Mesenchymal stem cell (in vitro differentiated cells and primary cell): ENCODE measurements around the gene TMEM272.
A peak's percentile ranks its signal among the peaks of the same experiment; 100 is the strongest.

ENCODE experiments used
- DNase-seq: peaks from one replicate; pipeline ENCODE4 v3.0.0-alpha.2; 2013
- H2AFZ ChIP-seq: one replicate; pipeline ENCODE4 v1.6.1; 2013; ENCODE audit warnings: low read depth, mild to moderate bottlenecking, control low read depth, inconsistent platforms, low read length, moderate library complexity
- H2AK5ac ChIP-seq: 2 replicates; pipeline ENCODE4 v1.6.1; 2013; ENCODE audit warnings: low read length, moderate library complexity, mild to moderate bottlenecking, inconsistent platforms; ENCODE audit not compliant: severe bottlenecking
- H2BK120ac ChIP-seq: one replicate; pipeline ENCODE4 v1.6.1; 2013; ENCODE audit warnings: low read depth, mild to moderate bottlenecking, inconsistent platforms, low read length, moderate library complexity
- H2BK12ac ChIP-seq, 2 experiments: one replicate each; pipeline ENCODE4 v1.6.1; 2013; ENCODE audit warnings: inconsistent platforms in 2 of 2, low read length in 2 of 2, mild to moderate bottlenecking in 2 of 2, moderate library complexity in 2 of 2, control low read depth in 1 of 2
- H2BK15ac ChIP-seq: one replicate; pipeline ENCODE4 v1.6.1; 2013; ENCODE audit warnings: mild to moderate bottlenecking, low read depth, inconsistent platforms; ENCODE audit not compliant: poor library complexity, severe bottlenecking
- H2BK5ac ChIP-seq: 2 replicates; pipeline ENCODE4 v1.6.1; 2013; ENCODE audit warnings: low read depth, mild to moderate bottlenecking, low read length, control low read depth, inconsistent platforms; ENCODE audit not compliant: poor library complexity, severe bottlenecking
- H3K14ac ChIP-seq, 2 experiments: one replicate each; pipeline ENCODE4 v1.6.1; 2013; ENCODE audit warnings: inconsistent platforms in 2 of 2, low read length in 2 of 2, control low read depth in 1 of 2, mild to moderate bottlenecking in 1 of 2, moderate library complexity in 1 of 2
- H3K18ac ChIP-seq, 2 experiments: one replicate each; pipeline ENCODE4 v1.6.1; 2013; ENCODE audit warnings: inconsistent platforms in 2 of 2, low read length in 2 of 2, control low read depth in 1 of 2, low read depth in 1 of 2, mild to moderate bottlenecking in 1 of 2
- H3K23ac ChIP-seq, 2 experiments: one replicate each; pipeline ENCODE4 v1.6.1; 2013; ENCODE audit warnings: inconsistent platforms in 2 of 2, low read length in 2 of 2, mild to moderate bottlenecking in 2 of 2, moderate library complexity in 2 of 2, control low read depth in 1 of 2
- H3K27ac ChIP-seq: 2 replicates; pipeline ENCODE4 v1.5.1; 2013; ENCODE audit warnings: mild to moderate bottlenecking, moderate library complexity, low read length, control low read depth, inconsistent platforms; ENCODE audit not compliant: poor library complexity, severe bottlenecking
- H3K27me3 ChIP-seq, 2 experiments: 2 replicates each; pipeline versions ENCODE4 v1.6.1 to v1.7.0; 2013; ENCODE audit warnings: low read length in 2 of 2, mild to moderate bottlenecking in 2 of 2, moderate library complexity in 2 of 2, control low read depth in 1 of 2, inconsistent platforms in 1 of 2; ENCODE audit not compliant: control insufficient read depth in 1 of 2, insufficient read depth in 1 of 2
- H3K36me3 ChIP-seq, 2 experiments: 2 replicates each; pipeline versions ENCODE4 v1.6.1 to v1.7.0; 2013; ENCODE audit warnings: low read length in 2 of 2, control low read depth in 1 of 2, inconsistent platforms in 1 of 2, low read depth in 1 of 2, mild to moderate bottlenecking in 1 of 2; ENCODE audit not compliant: insufficient read depth in 2 of 2, control insufficient read depth in 1 of 2
- H3K4ac ChIP-seq, 2 experiments: one replicate each; pipeline ENCODE4 v1.6.1; 2013; ENCODE audit warnings: inconsistent platforms in 2 of 2, low read length in 2 of 2, mild to moderate bottlenecking in 2 of 2, moderate library complexity in 2 of 2, control low read depth in 1 of 2, low read depth in 1 of 2
- H3K4me1 ChIP-seq: 2 replicates; pipeline ENCODE4 v1.6.1; 2013; ENCODE audit warnings: low read depth, low read length, control low read depth; ENCODE audit not compliant: control insufficient read depth, insufficient read depth
- H3K4me2 ChIP-seq: 2 replicates; pipeline ENCODE4 v1.6.1; 2013; ENCODE audit warnings: low read length, mild to moderate bottlenecking, inconsistent platforms; ENCODE audit not compliant: poor library complexity, severe bottlenecking
- H3K4me3 ChIP-seq, 2 experiments: 2 replicates each; pipeline versions ENCODE4 v1.5.1 to v1.7.0; 2013; ENCODE audit warnings: low read length in 2 of 2, mild to moderate bottlenecking in 2 of 2, control low read depth in 1 of 2, low read depth in 1 of 2; ENCODE audit not compliant: insufficient read depth in 1 of 2
- H3K79me1 ChIP-seq: replicated peaks from 2 replicates; pipeline ENCODE4 v1.6.1; 2013; ENCODE audit warnings: mild to moderate bottlenecking, control low read depth, low read length, inconsistent platforms; ENCODE audit not compliant: poor library complexity, severe bottlenecking
- H3K9ac ChIP-seq: 2 replicates; pipeline ENCODE4 v1.7.0; 2013; ENCODE audit warnings: mild to moderate bottlenecking, low read length, moderate library complexity
- H3K9me3 ChIP-seq: 2 replicates; pipeline ENCODE4 v1.7.0; 2013; ENCODE audit warnings: mild to moderate bottlenecking, low read length; ENCODE audit not compliant: control insufficient read depth
- H4K8ac ChIP-seq: one replicate; pipeline ENCODE4 v1.6.1; 2013; ENCODE audit warnings: inconsistent platforms, mild to moderate bottlenecking, low read length, moderate library complexity
- H4K91ac ChIP-seq: one replicate; pipeline ENCODE4 v1.6.1; 2013; ENCODE audit warnings: mild to moderate bottlenecking, low read length, inconsistent platforms
- WGBS: methylation state at CpG from one replicate; pipeline ENCODE4 v1.1.7; 2013; ENCODE audit warnings: mixed read lengths; 5-methylcytosine and 5-hydroxymethylcytosine counted together

TMEM272 gene

GRCh38 chr13:51856027-51856736 is 11.2 kb upstream of the TMEM272 start:
- Histone ChIP-seq H2BK12ac (no peak overlapping the region), H3K27ac (no peak overlapping the region), H2AFZ (no peak overlapping the region), H3K79me1 (no peaks in the 10 kb centered on the region), H3K9me3 (no peaks in the 10 kb centered on the region), H3K14ac (no peak overlapping the region), H2BK15ac (no peak overlapping the region), H4K8ac (no peak overlapping the region), H3K4me3 (no peak overlapping the region), H3K23ac (no peak overlapping the region), H4K91ac (no peak overlapping the region), H2BK120ac (no peak overlapping the region), H3K4me2 (no peak overlapping the region), H3K27me3 (peaks cover 5 to 16% of the 10 kb centered on the region in 2 experiments), H3K18ac (no peak overlapping the region), H2AK5ac (no peak overlapping the region), H3K36me3 (no peaks in the 10 kb centered on the region), H3K4me1 (no peaks in the 10 kb centered on the region), H3K9ac (no peak overlapping the region), H3K4ac (no peak overlapping the region), H2BK5ac (no peak overlapping the region)
- no peak for DNase-seq
- 98% methylated on average over 1 of the region's 1 CpG for WGBS

GRCh38 chr13:51849145-51850101 is 4.4 kb upstream of the TMEM272 start:
- peak overlapping the region; percentile 81 for H4K91ac ChIP-seq
- peaks cover 9% of the 10 kb centered on the region for H3K4me1 ChIP-seq
- peak overlapping the region in 1 of 2 experiments; percentile 67 for H3K4ac ChIP-seq
- H3K9ac ChIP-seq: no peak overlapping the region
- H3K36me3 ChIP-seq: no peaks in the 10 kb centered on the region
- WGBS: 57% methylated on average over 21 of the region's 21 CpGs
- peak overlapping the region; percentile 23 for H2AFZ ChIP-seq
- H3K9me3 ChIP-seq: no peaks in the 10 kb centered on the region
- H3K18ac ChIP-seq: peak overlapping the region; percentile 59 to 83
- no peak overlapping the region for H3K27ac ChIP-seq
- H4K8ac ChIP-seq: peak overlapping the region; percentile 86
- peak overlapping the region; percentile 75 to 81 for H2BK12ac ChIP-seq
- no peak overlapping the region for H3K14ac ChIP-seq
- H3K79me1 ChIP-seq: no peaks in the 10 kb centered on the region
- peaks cover under 1 to 5% of the 10 kb centered on the region in 2 experiments for H3K27me3 ChIP-seq
- no peak overlapping the region for H2BK120ac ChIP-seq
- no peak overlapping the region for H2BK5ac ChIP-seq
- no peak overlapping the region for H3K4me2 ChIP-seq
- DNase-seq: peak; percentile 84
- no peak overlapping the region for H3K23ac ChIP-seq
- H2BK15ac ChIP-seq: peak overlapping the region; percentile 76
- no peak overlapping the region for H3K4me3 ChIP-seq
- no peak overlapping the region for H2AK5ac ChIP-seq

- peaks cover 9% of the 10 kb centered on the region for H3K4me1 ChIP-seq
- no peak overlapping the region for H3K14ac ChIP-seq
- H4K91ac ChIP-seq: no peak overlapping the region
- no peak overlapping the region for H3K4ac ChIP-seq
- H3K27ac ChIP-seq: no peak overlapping the region
- H4K8ac ChIP-seq: no peak overlapping the region
- H3K79me1 ChIP-seq: no peaks in the 10 kb centered on the region
- no peak overlapping the region for H3K18ac ChIP-seq
- peak; percentile 85 for DNase-seq
- no peak overlapping the region for H3K4me3 ChIP-seq
- H3K9me3 ChIP-seq: no peaks in the 10 kb centered on the region
- H3K4me2 ChIP-seq: no peak overlapping the region
- peaks cover 2 to 6% of the 10 kb centered on the region in 2 experiments for H3K27me3 ChIP-seq
- H2BK5ac ChIP-seq: no peak overlapping the region
- H2AFZ ChIP-seq: no peak overlapping the region
- no peak overlapping the region for H3K9ac ChIP-seq
- H2BK15ac ChIP-seq: no peak overlapping the region
- no peak overlapping the region for H2AK5ac ChIP-seq
- no peak overlapping the region for H2BK12ac ChIP-seq
- WGBS: 5% methylated on average over 4 of the region's 4 CpGs
- H2BK120ac ChIP-seq: no peak overlapping the region
- H3K36me3 ChIP-seq: no peaks in the 10 kb centered on the region
- no peak overlapping the region for H3K23ac ChIP-seq
Observed at GRCh38 chr13:51848674-51849073, 3.7 kb upstream of the TMEM272 start.

- no peak overlapping the region for H3K27ac ChIP-seq
- H3K9ac ChIP-seq: no peak overlapping the region
- H4K91ac ChIP-seq: no peak overlapping the region
- no peak overlapping the region for H2BK120ac ChIP-seq
- H3K9me3 ChIP-seq: no peaks in the 10 kb centered on the region
- H2AFZ ChIP-seq: no peak overlapping the region
- H3K4me1 ChIP-seq: peaks cover 9% of the 10 kb centered on the region
- no peak overlapping the region for H3K23ac ChIP-seq
- no peak overlapping the region for H3K18ac ChIP-seq
- H3K14ac ChIP-seq: no peak overlapping the region
- H2BK5ac ChIP-seq: no peak overlapping the region
- WGBS: 57% methylated on average over 1 of the region's 1 CpG
- H3K4me2 ChIP-seq: no peak overlapping the region
- no peaks in the 10 kb centered on the region for H3K79me1 ChIP-seq
- H2BK15ac ChIP-seq: no peak overlapping the region
- H2BK12ac ChIP-seq: no peak overlapping the region
- H3K4ac ChIP-seq: no peak overlapping the region
- no peak overlapping the region for H3K4me3 ChIP-seq
- H2AK5ac ChIP-seq: no peak overlapping the region
- no peak for DNase-seq
- no peak overlapping the region for H4K8ac ChIP-seq
- peaks cover 6 to 7% of the 10 kb centered on the region in 2 experiments for H3K27me3 ChIP-seq
- H3K36me3 ChIP-seq: no peaks in the 10 kb centered on the region
Observed at GRCh38 chr13:51846756-51847155, 1.8 kb upstream of the TMEM272 start.
